Limb (tissue), 2 donors: ENCODE measurements around the gene NUB1.
A peak's percentile ranks its signal among the peaks of the same experiment; 100 is the strongest.

Experiments used
- DNase-seq, 2 donors: peaks; one replicate each; pipeline ENCODE4 v3.0.0-alpha.2; 2016; ENCODE audit errors: extremely low spot score in 2 of 2

NUB1 gene

GRCh38 chr7:151377406-151377805 lies 35.8 kb downstream of the NUB1 start:
- no peak for DNase-seq

- DNase-seq: no peak
Measured at GRCh38 chr7:151378011-151378410, 36.4 kb downstream of the NUB1 start.

- peak in 1 of 2 donors; percentile 20 for DNase-seq
Measured at GRCh38 chr7:151378496-151379192, 37.0 kb downstream of the NUB1 start.

DNA sequence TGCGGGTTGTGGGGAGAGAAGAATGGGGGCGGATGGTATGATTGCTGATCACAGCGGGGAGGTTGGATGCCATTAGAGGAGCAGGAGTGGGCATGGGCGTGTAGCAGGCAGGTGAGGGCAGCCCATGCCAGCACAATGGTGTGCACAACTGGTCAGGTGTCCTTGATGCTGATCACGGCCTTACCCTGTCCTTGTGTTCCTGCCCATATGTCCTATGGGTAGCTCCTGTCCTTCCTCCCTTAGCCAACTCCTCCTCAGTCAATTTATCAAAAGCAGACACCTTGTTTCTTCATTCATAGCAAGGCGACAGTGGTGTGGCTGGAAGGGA lies 37.5 kb downstream of the NUB1 start:
- peak in 1 of 2 donors; percentile 18 for DNase-seq

DNA sequence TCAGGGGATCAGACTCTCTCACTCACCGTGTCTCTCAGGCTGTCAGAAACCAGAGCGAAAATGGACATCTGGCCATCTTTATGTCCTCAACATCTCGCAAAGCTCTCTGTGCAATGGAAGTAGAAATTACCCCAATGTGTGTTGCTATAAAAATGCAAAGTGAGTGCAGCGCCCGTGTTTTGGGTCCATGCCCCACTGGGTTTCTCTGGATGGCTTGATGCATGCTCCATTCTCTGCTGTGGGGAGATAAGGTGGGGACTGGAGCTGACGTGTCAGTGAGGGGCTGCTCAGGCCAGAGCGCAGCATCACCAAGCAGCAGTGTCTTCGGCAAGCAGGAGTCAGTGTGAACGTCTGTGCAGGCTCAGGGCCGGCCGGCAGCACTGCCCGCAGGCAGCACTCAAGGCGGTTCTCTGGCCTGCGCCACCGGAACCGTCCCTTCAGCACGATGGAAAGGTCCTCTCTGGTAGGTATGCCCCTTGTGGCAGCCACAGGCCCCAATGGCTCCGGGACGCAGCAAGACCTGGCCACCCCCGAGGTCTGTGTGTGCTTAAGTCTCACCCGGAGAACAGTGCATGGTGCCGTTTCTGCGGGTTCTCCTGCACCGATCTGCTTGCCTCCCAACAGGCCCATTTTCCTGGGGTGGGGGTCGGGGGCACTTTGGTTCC lies 38.1 kb downstream of the NUB1 start:
- peak in 1 of 2 donors; percentile 24 for DNase-seq

DNA sequence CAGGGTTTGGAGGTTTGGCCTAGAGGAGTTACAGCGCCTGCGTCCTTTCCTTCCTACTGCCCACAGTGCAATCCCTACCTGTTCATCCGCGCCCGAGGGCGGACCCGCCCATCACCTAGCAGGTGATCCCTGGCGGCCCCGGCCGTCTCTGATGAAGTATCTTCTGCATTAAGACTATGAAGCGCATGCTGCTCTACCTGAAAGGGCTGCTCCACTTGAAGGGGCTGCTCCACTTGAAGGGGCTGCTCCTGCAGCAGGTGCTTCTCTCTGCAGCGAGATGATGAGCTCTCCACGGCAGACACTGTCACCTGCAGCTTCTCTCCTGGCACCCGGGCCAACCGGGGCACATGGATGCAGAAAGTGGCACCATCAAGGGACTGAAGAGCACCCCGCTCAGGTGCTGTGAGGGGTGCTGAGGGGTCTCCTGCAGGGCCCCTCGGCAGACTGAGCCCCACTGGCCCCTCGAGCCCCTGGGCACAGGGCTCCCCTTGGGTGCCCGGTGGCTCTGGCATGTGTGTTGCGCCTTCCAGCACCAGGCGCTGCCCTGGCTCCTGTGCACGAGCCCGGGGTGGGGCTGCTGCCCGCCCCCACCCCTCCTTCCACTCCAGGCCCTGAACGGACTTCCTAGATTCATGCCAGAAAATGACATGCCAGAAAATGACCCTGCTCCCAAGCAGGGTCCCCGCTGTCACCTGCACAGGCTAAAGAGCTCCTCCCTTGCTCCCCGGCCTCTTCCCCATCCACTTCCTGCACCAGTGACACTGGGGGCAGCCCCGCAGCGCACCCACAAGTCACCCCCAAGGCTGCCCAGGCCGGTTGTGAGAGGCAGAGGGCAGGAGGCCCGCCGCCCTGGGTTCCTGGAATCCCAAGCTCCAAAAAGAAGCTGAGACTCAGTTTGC lies 38.8 kb downstream of the NUB1 start:
- no peak for DNase-seq

DNA sequence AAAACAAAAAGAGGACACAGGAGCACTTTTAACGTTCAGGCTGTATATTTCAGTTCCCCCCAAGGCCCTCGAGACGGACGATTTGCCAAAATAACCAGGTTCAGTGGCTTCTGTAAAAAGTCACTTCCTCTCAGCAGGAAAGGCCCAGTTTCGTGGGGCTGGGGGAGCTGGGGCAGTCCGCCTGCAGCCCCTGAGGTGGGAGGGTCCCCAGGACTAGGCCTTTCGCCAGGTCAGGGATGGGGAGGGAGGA lies 39.4 kb downstream of the NUB1 start:
- no peak for DNase-seq

DNA sequence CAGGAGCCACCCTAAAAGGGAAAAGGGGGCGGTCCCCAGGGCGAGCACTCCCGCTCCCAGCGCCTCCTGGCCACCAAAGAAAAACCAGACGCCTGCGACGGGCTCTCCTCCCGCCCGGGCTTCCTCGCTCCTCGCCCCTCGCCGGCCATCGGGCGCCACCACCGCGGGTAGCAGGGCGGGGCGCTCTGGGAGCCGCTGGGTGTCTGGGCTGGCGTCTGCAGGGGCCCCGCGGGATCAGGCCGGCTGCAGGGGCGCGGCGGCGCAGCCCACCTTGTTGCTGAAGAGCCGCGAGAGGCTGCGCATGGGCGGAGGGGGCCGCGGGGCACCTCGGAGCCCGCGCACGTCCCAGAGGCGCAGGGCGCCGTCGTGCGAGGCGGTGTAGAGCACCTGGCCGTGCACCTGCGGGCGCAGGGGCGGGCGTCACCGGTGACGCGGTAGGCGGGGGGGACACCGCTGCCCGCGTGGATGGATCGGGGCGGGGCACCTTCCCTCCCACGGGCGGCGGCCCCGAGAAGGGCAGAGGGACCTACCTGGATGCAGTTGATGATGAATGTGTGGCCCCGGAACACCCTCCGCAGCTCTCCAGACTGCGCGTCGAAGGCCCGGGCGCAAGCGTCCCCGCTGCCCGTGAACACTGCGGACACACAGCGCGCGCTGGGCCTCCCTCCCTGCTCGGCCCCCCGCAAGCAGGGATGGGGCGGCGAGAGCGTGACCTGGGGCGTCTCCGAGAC lies 39.9 kb downstream of the NUB1 start:
- no peak for DNase-seq

- no peak for DNase-seq
Measured at GRCh38 chr7:151382079-151382885, 40.7 kb downstream of the NUB1 start.

DNA sequence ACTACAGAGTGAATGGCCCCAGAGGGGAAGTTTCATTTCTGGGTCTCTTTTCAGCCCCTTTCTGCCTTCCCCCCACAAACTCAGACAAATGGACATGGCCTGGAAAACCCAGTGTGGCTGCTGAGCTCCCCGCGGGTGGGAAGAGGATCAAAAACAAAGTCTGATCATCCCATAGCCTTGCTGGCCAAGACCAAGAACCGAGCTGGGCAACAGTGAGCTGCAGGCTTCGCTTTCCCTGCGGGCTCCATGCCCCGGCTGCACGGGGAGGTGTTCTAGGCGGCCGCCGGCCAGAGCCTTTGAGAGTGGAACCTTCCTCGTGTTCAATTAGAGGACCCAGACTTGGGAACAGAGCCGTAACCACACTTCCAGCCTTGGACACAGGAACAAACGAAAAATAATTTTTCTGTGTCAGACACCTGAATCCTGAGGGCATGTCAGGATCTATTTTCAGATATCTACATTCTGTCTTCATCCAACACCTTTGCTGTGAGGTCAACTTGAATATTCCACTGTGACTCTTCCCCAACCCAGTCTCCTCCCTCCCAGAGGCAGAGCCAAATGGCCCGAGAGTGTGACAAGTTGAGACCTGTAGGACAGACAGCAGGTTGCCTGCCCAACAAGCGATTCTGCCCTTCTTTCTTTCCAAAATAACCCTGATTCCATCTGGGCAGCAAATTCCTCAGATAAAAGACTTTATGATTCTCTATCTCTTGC lies 42.2 kb downstream of the NUB1 start:
- DNase-seq: no peak

GRCh38 chr7:151384352-151384697 lies 42.7 kb downstream of the NUB1 start:
- DNase-seq: no peak

DNA sequence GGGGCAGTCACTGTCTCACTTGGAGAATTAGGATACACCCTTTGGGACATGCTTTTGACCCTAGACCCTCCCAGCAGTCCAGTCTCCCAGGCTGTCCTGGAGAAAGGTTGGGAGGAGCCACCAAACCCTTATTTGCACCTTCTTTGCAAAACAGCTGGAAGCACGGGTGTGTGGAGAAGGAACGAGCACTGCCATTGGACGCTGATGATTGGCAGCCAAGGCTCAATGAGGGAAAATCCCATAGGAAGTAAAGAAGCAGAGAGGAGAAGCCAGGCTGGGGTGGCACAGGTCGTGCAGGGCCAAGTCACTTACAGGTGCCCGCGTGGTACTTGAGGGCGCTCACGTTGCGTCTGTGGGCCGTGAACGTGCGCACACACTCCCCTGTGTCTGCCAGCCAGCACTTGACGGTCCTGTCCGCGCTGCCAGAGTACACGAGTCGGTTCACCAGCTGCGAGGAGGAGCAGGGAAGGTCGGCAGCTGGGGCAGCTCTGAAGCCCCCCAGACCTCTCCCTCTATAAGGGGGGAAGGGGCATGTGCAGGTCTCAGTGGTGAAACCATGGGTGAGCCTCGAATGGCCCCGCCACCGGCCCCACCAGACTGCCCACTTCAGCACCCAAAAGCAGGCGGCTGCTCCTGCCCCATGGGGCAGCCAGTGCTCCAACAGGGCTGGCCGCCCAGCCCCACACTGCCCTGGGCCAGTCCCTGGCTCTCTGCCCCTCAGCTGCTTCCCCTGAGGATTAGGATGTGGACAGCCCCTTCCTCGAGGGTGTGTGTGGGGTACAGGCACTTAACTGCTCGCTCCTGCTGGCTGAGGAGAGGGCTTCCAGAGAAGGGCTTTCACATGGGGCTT lies 43.4 kb downstream of the NUB1 start:
- DNase-seq: no peak

DNA sequence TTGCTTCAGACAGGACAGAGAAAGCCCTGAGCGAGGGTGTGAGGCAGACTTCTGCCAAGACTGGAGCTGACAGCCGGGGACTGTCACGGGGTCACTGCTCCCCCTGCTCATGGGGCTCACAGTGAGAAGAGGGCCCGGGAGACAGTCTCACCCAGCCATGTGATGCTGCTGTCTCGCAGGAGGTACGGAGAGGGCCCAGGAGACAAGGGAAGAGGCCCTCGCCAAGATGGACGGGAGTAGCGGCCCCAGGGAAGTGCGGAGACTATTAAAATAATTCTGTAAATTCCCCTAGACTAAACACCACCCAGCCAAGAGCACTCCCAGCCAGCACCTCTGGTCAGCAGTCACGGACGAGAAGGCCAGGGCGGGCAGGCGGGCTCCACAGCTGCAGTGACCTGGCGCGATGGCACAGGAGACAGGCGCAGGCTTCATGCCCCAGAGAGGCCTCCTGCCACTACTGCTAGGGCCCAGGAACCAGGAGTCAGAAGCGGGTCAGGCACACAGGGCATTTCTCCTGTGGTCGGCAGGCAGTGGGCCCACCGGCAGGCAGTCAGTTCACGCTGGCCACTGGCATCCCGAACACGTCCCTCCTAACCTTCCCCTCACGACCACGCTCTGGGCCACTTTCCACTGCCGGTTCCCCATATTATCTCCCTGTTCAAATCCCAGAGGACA lies 44.2 kb downstream of the NUB1 start:
- no peak for DNase-seq

DNA sequence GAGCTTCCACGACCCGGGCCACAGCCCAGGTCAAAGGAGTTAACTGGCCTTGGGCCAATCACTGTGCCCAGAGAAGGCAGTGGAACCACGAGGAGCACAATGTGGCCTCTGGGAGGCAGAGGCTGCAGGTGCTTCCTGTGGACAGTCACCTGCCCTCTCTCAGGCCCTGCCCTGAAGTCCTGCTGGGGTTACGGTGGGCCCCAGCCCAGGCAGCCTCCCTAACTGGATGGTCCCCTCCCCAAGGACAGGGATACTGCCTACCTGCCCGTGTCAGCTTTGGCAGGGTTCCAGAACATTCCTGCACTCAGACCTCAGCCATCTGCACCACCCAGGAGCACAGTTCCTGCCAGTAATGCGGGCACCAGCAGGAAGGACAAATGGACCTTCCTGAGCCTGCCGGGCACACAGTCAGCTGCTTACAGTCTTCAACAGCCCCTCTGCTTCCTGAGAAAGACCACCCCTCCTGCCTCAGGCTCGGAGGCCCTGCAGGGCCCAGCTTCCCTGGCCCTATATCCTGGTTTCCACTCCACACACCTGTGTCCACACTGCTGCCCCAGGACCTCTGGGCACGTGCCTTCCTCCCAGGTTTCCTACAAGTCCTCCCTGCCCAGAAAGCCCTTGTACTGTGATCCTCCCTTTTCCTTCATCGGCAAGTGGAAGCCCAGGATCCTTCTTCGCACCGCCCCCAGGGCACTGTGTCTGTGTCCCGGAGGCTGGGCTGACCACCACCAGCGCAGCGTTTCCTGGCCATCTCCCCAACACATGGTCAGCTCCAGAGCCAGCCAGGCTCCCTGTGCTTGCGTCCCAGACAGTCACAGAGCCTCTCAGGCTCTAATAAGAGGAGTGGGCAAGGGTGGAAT lies 44.9 kb downstream of the NUB1 start:
- no peak for DNase-seq

DNA sequence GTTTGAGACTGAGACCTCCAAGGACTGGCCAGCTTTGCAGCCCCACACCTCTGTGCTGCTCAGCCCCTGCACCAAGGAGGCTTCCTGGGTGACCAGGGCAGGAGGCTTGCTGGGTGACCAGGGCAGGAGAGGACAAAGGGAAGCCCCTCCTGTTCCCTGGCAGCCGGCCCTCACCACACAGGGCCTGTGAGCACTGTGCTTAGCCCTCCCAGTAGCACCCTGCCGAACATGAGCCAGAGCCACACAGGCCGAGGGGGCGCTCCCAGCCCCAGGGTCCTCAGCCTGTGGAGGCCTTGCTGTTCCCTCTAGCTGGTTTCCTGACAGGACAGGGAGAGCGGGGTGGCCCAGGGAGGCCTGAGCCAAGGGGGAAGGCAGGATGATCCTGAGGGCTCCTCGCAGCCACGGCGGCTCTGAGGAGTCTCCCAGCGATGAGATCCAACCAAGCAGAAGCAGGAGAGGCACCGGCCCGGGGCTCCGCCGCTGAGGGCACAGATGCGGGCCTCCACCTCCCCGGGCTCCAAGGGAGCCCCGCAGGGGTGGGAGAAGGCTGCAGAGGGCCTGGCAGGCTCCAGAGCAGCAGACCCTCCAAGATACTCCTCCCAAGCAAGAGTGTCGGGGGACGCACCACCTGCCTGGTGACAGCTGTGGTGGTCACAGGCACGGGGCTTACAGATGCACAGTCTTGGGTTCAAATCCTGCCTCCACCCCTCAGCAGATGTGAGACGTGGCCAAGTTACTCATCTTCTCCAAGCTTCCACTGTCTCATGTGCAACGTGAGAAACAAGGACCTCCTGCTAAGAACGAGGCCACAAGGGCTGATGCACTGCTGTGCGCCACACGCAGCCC lies 45.8 kb downstream of the NUB1 start:
- no peak for DNase-seq

GRCh38 chr7:151388007-151388297 lies 46.3 kb downstream of the NUB1 start:
- no peak for DNase-seq

DNA sequence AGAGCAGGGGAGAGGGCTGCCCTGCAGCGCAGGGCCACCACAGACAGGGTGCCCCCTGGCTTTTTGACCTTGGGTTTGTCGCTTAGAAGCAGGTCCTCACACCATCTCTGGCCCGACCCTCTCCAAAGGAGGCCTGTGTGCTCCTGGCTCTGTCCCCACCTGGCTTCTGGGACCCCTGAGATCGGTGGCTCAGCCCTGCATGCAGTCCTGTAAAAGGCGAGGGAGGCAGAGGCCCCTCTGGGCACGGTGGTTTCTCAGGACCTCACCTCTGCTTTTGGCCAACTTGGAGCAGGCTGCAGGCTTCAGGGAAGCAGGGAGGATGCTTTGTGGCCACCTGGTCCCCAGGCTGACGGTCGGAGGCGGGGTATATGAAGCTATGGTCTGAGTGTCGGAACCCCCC lies 46.8 kb downstream of the NUB1 start:
- DNase-seq: no peak
